ENCODE data around the gene ARL3.
A peak's percentile ranks its signal among the peaks of the same experiment; 100 is the strongest.
"Not testable (repeated sequence)": the region's sequence is repeated elsewhere in the genome, so short reads cannot be mapped to it uniquely, and the experiment has no call there.

ARL3 gene

DNA sequence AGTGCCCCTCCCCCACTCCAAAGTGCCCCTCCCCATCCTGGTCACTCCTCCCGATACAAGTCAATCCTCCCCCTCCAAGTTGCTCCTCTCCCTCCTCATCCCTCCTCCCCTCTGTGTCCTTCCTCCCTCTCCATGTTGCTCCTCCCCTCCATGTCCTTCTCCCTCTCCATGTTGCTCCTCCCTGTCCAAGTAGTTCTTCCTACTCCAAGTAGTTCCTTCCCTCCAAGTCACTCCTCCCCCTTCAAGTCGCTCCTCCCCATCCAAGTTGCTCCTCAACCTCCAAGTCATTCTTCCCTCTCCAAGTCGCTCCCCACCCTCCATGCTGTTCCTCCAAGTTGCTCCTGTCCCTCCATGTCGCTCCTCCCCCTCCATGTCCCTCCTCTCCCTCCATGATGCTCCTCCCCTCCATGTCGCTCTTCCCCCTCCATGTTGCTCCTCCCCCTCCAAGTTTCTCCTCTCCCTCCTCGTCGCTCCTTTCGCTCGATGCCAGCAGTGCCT, 20.9 kb upstream of the ARL3 start:
- no peak for DNase-seq

DNA sequence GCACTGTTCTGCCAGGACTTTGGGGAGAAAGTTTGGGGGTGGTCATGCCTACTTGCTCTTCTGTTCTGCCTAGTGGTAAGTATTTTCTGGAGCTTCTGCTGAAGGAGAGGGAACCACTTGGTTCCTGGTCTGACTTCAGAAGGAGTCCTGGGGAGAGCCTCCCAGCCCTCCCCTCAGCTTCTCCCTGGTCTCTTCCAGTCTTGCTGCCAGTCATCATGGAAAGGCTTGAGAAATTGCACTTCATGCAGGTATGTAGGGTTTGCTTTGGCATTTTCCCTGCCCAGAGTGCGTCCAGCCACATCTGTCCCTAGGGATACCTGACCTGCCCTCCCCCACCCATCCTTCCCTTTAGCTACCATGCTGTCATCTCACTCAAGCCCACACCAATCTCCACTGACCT, 18.5 kb upstream of the ARL3 start:
- no peak for DNase-seq

DNA sequence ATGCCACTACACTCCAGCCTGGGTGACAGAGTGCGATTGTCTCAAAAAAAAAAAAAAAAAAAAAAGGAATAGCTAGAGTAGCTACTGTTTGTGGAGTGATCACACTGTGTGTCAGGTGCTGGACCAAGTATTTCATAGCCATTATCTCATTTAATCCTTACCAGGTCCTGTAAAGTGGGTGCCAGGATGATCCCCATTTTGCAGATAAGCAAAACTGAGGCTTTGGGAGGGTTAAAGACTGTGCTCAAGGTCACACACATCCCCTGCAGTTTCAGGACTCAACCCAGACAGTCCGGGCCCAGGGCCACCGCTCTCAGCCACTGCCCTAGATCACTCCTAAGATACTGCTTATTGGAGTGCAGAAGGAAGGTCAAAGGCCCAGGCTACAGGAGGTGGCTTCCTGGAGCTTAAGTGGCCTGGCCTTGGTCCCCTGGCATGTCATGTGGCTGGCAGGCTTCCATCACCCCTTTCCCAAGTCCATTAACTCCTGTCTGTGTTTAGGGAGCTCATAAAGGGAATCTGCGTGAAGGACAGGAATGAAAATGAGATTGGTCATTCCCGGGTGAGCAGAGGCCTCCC, 17.1 kb upstream of the ARL3 start:
- no peak for DNase-seq

DNA sequence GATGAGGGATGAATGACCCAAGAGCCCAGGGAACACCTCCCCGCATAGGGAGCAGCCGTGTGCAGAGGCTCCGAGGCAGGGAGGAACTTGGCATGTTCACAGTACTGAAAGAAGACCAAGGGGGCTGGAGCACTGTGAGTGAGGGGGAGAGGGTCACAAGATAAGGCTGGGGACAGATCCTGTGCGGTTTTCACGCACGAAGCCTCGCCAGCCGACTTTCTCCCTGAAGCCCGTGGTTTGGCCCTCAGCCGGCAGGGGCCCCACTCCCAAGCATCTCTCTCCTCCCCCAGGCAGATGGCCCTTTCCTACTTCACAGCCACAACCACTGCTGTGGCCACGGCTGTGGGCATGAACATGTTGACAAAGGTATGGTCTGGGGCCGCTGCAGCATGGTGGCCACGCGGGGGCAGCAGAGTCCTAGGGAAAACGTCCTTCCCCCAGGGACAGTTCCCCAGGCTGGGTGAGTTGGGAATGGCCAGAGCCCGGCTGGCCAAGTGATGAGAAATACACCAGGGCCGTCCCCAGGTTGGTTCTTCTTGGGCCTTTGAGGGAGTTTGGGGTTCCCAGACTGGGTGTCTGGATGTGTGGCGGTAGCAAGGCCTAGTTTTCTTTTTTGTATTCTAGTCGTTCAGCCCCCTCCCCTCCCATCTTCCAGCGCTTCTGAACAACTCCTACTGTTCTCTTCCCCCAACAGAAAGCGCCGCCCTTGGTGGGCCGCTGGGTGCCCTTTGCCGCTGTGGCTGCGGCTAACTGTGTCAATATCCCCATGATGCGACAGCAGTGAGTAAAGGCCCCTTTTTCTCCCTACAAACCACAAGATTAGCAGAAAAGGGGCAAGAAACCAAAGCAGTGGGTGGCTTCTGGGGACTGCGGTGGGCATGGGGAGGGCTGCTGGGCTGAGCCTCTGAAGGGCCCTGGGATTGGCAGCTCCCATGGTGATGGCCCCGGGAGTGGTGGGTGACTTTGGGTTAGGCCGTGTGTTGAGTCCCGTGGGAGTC, 15.1 kb upstream of the ARL3 start:
- DNase-seq, result peak; percentile 3

DNA sequence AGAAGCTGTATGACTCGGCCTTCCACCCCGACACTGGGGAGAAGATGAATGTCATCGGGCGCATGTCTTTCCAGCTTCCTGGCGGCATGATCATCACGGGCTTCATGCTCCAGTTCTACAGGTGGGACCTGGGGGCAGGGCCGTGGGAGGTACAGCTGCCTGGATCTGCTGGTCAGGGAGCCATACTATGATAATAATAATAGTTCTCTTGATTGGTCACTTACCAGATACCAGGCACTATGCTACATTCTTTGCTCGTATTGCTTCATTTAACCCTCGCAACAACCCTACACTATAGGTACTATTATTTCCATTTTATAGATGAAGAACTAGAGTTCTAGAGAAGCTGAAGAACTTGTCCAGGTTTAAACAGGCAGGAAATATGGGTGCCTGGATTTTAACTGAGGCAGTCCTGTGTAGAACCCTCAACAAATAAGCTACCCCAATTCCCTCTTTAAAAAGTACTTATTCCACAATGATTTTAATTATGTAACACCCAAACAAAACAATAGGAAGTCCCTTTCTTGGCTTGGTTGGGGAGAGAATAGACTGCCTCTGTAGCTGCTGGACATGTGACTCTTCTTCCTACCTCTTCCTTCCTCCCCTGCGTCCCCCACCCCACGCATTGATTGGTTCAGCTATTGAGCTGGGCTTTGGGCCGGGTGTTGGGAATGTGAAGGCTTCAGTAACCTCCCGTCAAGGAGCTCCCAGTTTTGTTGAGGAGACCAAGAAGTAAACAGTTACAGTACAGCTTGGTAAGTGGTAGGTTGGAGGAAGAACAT, 13.0 kb upstream of the ARL3 start:
- DNase-seq, result no peak

DNA sequence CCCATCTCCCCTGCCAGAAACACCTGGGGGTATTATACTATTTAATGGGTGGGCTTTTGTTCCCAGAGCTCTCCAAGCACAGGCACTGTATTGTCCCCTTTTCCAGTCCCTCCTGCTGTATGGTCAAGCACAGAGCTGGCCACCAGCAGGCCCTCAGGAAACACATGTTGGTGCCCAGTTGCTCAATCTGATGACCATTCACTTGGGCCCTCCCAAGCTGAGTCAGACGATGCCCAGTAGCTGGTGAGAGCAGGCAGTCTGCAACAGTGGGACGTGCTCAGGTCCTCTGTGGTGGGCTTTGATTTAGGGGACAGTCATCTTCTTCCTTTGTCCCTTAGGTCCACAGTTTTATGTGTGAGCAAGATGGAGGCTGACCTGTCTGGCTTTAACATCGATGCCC, 12.1 kb upstream of the ARL3 start:
- DNase-seq, result no peak

DNA sequence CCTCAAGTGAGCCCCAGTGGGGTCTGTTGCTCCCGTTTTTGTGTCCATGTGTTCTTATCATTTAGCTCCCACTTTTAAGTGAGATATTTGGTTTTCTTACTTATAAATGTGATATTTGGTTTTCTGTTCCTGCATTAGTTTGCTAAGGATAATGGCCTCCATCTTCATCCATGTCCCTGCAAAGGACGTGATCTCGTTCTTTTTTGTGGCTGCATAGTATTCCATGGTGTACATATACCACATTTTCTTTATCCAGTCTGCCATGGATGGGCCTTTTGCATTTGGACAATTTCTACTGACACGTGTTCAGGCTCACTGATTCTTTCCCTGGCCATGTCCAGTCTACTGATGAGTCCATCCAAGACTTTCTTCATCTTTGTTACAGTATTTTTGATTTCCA, 9.8 kb upstream of the ARL3 start:
- DNase-seq, result no peak

DNA sequence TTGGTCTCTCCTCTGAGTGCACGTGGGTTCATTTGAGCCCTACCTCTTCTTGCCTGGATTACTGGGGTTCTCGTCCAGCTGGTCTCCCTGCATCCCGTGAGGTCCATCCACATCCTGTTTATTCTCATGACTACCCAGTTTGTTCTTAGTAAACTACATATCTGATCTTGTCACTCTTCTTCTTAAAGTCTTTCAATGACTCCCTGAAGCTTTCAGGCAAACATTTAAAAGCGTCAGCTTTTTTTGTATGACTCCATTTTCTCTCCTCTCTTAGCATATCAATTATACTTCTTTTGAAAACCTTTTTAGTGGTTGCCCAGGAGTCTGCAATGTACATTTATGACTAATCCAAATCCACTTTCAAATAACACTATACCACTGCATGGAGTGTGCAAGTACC, 7.8 kb upstream of the ARL3 start:
- DNase-seq, result no peak

DNA sequence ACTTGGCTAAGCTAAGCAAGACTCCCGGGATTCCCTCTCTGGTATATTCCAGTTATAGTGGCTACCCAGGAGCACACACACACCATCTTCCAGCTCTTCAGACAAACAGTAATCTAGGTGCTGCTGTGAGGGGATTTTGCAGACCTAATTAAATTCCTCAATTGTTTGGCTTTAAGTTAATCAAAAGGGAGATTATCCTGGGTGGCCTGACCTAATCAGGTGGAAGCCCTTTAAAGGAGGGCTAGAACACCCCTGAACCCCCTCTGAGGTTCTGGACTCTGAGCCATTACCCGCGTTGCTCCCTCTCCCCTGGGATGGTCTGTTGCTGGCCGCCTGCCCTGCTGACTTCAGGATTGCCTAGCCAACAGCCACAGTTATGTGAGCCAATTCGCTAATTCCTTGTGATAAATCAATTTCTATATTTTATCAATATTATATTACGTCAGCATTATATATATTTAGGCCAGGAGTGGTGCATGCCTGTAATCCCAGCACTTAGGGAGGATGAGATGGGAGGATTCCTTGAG, 6.6 kb upstream of the ARL3 start:
- no peak for DNase-seq

DNA sequence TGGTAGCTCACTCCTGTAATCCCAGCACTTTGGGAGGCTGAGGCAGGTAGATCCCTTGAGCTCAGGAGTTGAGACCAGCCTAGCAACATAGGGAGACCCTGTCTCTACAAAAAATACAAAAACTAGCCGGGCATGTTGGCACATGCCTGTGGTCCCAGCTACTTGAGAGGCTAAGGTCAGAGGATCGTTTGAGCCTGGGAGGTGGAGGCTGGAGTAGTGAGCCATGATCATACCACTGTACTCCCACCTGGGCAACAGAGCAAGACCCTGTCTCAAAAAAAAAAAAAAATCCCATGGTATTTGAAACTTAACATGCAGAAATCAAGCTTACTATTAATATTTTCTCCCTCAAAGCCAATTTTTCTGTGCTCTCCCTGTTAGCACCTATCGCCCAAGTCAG, 6.1 kb upstream of the ARL3 start:
- no peak for DNase-seq

DNA sequence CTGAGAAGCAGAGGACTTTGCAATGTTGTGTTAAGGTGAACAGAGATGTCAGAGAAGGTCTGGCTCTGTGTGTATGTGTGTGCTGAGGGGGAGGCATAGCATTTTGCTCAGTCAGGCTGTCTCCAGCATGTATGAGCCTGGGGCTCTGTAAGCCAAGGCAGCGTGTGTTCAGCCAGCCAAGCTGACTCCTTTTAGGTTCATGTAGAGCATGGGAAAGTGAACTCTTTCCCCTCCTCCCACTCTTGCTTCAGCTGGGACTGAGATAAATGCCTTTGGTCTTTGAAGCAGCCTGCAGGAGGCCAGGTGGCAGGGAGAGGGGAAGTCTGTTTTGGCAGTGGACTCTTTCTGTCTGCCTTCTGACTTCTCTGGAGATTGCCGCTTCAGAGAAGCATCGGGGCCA, 4.0 kb upstream of the ARL3 start:
- DNase-seq, result no peak

DNA sequence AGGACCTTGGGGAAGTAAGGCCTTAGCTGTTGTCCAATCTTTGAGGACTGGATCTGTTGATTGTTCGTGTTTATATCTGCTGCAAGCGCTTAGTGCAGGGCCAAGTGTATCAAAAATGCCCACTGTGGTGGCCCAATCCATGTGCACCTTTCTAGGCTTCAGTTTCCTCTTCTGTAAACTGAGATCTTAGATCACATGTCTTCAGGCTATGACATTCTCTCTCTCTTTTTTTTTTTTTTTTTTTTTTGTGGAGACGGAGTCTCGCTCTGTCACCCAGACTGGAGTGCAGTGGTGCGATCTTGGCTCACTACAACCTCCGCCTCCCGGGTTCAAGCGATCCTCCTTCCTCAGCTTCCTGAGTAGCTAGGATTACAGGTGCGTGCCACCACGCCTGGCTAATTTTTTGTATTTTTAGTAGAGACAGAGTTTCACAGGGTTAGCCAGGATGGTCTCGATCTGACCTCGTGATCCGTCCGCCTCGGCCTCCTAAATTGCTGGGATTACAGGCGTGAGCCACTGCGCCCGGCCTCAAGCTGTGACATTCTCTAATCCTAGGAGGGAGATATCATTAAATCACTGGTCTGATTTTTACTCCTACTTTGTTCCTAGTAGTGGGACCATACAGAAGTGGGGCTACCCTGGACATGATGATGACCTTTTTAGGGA, 2.8 kb upstream of the ARL3 start:
- DNase-seq, result not testable (repeated sequence)

DNA sequence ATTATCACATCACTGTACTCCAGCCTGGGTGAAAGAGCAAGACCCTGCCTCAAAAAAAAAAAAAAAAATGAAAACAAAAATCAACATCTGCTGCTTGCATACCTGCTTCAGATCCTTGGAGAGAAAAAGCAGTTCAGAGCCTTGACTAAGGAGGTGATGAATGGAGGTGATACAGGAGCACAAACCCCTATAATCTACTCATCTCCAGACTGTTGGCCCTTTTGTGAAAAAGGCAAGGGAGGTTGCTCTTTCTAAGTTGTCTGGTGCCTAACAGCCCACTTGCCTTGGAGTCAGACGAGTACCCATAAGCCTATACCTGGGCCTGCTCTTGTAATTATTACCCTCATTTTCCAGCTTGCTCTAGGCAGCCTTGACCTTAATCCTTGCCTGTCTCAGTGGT, 1.7 kb upstream of the ARL3 start:
- DNase-seq, result no peak

DNA sequence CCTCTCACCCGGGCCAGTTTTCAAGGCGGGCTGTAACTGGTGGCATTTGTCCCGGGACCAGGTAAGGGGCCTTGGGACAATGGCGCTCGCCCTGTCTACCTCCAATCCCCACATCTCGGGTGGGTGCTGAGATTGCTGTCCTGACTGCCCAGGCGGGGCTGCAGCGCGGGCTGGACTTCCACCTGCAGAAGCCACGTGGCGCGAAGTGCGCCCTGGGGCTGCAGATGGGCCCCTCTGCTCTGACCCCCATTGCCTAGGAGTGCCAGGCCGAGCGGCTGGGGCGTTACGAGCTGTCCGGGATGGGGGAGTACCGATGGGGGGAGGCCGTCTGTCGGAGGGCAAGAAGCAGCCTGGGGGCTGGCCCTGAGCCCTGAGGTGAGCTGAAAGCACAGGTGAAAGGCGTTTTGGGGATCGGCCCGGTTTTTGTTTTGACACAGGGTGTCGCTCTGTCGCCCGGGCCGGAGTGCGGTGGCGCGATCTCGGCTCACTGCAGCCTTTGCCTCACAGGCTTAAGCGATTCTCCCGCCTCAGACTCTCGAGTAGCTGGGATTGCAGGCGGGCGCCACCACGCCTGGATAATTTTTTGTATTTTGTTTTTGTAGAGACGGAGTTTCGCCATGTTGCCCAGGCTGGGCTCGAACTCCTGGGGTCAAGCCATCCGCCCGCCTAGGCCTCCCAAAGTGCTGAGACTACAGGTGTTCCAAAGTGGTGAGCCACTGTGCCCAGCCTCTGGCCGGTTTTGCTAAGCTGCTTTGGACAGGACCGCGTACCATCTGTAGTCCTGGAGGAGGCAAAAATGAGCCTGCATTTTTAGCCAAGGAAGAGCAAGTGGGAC, 641 bp upstream of the ARL3 start, which contains the start of gene SFXN2:
TSS of gene SFXN2 (plus strand) at position 16 of the 835 bp plus-strand sequence. CDS start 12,001 bp downstream, outside the sequence.
- DNase-seq, result no peak

DNA sequence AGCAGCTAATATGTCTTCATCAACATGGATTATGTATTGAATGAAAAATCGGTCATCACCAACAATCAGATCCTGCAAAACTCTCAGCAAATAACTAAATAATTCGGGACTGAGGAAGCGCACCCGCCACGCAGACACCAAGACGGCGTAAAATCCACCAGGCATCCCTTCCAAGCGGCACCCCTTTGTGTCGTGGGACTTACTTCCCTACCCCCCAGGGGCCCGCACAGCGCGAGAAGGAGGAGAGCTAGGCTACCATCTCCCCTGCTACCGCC, 721 bp downstream of the ARL3 start:
- DNase-seq, result no peak

DNA sequence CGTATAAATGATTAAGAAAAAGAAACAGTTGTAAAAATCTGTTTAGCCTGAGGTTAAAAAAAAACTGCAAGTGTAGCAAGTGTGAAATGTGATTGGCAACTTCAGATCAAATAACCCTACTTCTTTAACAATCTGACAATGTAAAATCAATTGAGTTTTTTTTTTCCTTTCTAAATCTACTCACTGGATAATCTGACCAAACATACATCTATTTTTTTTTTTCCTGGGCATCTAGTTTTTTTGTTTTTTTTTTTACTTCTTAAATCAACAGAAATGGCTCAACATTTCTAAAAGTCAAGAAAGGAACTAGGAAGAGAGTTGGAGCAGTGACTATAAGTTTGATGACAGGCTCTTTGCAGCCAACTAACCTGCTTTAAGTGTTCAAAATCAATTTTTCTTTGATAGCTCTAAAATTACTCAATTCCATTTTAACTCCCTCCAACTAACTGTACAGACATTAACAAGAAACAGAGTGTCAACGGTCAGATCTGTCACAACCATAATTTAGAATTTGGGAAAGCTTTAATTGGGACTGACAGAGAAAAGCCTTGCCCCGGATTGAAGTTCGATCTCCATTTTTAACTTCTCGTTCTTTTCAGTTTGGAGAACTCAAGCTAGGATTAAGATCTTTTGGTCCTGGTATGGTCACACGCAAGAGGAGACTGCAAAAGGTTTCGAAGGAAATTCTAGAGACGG, 1.2 kb downstream of the ARL3 start:
- DNase-seq, result no peak

DNA sequence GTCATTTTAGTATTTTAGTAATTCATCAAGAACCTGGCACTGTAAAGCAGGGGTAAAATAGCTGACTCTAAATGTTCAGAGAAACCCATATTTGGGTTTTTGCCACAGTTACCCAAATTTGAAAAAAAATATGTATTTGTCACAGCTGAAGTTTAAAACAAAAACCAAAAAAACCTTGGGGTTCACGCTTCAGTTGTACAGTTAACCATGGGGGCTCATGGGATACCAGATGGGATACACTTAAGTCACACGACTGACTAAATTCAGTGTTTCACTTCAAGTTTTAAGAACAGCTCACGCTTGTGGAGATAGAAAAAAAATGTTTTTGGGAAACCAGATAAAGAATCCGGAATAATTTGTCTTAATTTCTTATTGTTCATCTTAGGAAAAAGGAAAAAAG, 2.1 kb downstream of the ARL3 start:
- no peak for DNase-seq

DNA sequence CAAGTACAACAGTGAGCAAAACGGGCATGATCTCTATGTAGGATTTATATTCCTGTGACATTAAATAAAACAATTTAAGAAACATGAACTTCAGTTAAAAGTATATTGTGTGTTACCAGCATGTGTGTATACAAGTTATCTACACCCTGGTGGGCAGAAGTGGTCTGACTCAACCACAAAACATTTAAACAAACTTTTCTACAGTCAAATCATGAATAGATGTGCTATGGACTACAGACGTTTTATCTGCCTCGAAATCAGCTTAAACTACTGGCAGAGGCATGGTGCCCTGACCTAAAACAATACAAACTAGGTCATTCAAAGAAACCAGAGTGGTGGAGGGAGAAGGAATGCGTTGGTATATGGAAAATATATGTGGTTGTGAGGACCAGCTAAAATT, 3.6 kb downstream of the ARL3 start:
- no peak for DNase-seq

DNA sequence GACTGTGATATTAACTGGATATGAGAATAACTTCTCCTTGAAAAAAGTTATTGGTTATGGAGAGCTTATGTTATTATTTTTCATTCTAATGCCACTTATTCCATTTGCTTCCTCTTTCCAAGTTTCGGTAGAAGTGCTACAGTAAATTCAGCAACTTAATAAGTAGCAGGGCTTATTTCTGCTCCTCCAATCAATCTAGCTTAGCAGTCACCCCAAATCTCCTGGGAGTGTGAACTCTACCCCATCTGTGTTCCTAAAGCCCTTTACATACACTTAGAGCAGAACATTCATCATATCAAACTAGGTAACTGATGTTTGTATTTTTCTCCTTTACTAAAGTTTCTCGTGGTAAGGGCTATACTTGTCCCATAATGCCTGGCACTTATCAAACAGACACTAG, 8.7 kb downstream of the ARL3 start:
- no peak for DNase-seq

DNA sequence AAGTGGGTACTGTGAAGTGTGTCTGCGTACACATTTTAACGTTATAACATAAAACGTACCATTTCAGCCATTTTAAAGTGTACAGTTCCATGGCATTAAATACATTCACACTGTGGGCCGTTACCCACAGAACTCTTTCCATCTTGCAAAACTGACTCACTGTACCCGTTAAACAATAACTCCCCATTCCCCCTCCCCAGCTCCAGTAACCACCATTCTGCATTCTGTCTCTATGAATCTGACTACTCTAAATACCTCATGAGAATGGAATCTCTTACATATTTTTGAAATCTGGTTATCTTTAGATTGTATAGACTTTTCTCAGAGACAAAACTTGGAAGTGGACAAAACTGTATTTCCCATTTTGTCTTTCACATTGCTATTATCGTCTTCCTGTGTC, 9.3 kb downstream of the ARL3 start:
- DNase-seq, result no peak

DNA sequence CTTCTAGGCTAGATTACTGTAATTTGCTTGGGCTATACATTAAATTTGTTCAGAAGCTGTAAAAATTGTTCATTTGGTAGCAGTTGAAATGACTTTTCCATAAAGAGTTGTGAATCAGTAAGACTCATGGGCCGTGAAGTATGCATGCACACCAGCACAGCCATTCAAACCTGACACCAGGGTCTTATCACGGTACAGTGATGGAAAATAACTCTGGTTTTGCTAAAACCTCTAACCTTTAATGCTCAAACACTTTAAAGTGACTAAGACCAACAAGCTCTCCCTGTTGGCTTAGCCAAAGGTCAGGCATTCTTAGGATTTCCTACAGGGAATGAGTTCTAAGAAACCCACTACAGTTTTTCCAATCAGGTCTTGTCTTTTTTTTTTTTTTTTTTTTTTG, 11.5 kb downstream of the ARL3 start:
- no peak for DNase-seq
